Suprapubic skin (tissue), 4 donors: ENCODE data around the gene TSPO2. TPM values are rescaled to one million over a fixed set of nuclear protein-coding genes. Genes with fewer than 3 reads are reported as not detected.

Experiments used
- DNase-seq, 2 donors: peaks; one replicate each; pipeline ENCODE4 v3.0.0-alpha.2; 2019; ENCODE audit warnings: low spot score in 2 of 2
- H3K27ac ChIP-seq: fragments of 200-600 bp; sonication (generic); one replicate; pipeline ENCODE4 v1.5.1; 2019
- H3K27me3 ChIP-seq: fragments of 200-600 bp; sonication (generic); one replicate; pipeline ENCODE4 v1.5.1; 2019
- H3K36me3 ChIP-seq: fragments of 200-600 bp; sonication (generic); one replicate; pipeline ENCODE4 v1.5.1; 2019
- H3K4me1 ChIP-seq: fragments of 200-600 bp; sonication (generic); one replicate; pipeline ENCODE4 v1.5.1; 2019
- H3K4me3 ChIP-seq: fragments of 200-600 bp; sonication (generic); one replicate; pipeline ENCODE4 v1.5.1; 2019; ENCODE audit warnings: mild to moderate bottlenecking
- H3K9me3 ChIP-seq: fragments of 200-600 bp; sonication (generic); one replicate; pipeline ENCODE4 v1.5.1; 2019
- EP300 ChIP-seq: sonication (generic); formaldehyde crosslinking; IDR thresholded peaks from one replicate; pipeline ENCODE4 v1.6.1; 2017; ENCODE audit warnings: antibody characterized with exemption
- POLR2A ChIP-seq, 2 donors: fragments of 450-650 bp; IDR thresholded peaks; one replicate each; pipeline ENCODE4 v1.6.1; 2017; ENCODE audit warnings: antibody characterized with exemption in 2 of 2, mild to moderate bottlenecking in 2 of 2, moderate library complexity in 2 of 2
- POLR2AphosphoS5 ChIP-seq, 3 donors: sonication (generic); formaldehyde crosslinking; IDR thresholded peaks; one replicate each; pipeline ENCODE4 v1.6.1; 2017; ENCODE audit warnings: antibody characterized with exemption in 3 of 3
- WGBS: methylation state at CpG from one replicate; pipeline ENCODE4 v1.1.5; 2018; 5-methylcytosine and 5-hydroxymethylcytosine counted together
- total RNA-seq, 4 donors: library from RNA; depleted of rRNA; stranded (reverse); fragments of >200 nt; gene quantifications; one replicate each; pipeline ENCODE4 v1.1.0, GENCODE V29; 2016
- TF ChIP-seq, protein P1 (sequence below), 2 donors: fragments of 200-600 bp in 1 of 2; fragments of 450-650 bp in 1 of 2; sonication (generic) in 1 of 2; IDR thresholded peaks; one replicate each; pipeline ENCODE4 v1.5.1; 2016 to 2019; ENCODE audit warnings: antibody characterized with exemption in 2 of 2, mild to moderate bottlenecking in 1 of 2, moderate library complexity in 1 of 2

TSPO2 gene
- total RNA-seq, 4 donors from 2014 or later, result not detected

GRCh38 chr6:41036601-41037000 lies 5.7 kb upstream of the TSPO2 start:
- Histone ChIP-seq H3K4me3 (no peak overlapping the region), H3K9me3 (no peaks in the 10 kb centered on the region), H3K36me3 (no peaks in the 10 kb centered on the region), H3K27me3 (no peaks in the 10 kb centered on the region), H3K4me1 (peaks cover 8% of the 10 kb centered on the region), H3K27ac (no peak overlapping the region)
- TF ChIP-seq POLR2A (IDR thresholded peaks at IDR 0.05), result no peak
- TF ChIP-seq POLR2AphosphoS5 (IDR thresholded peaks at IDR 0.05), result no peak
- no peak for TF ChIP-seq EP300
- TF ChIP-seq, protein P1, sequence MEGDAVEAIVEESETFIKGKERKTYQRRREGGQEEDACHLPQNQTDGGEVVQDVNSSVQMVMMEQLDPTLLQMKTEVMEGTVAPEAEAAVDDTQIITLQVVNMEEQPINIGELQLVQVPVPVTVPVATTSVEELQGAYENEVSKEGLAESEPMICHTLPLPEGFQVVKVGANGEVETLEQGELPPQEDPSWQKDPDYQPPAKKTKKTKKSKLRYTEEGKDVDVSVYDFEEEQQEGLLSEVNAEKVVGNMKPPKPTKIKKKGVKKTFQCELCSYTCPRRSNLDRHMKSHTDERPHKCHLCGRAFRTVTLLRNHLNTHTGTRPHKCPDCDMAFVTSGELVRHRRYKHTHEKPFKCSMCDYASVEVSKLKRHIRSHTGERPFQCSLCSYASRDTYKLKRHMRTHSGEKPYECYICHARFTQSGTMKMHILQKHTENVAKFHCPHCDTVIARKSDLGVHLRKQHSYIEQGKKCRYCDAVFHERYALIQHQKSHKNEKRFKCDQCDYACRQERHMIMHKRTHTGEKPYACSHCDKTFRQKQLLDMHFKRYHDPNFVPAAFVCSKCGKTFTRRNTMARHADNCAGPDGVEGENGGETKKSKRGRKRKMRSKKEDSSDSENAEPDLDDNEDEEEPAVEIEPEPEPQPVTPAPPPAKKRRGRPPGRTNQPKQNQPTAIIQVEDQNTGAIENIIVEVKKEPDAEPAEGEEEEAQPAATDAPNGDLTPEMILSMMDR (IDR thresholded peaks at IDR 0.05), result no peak
- no peak for DNase-seq
- WGBS, result 51% methylated on average over 2 of the region's 2 CpGs

- peaks cover 8% of the 10 kb centered on the region for H3K4me1 ChIP-seq
- H3K27ac ChIP-seq, result no peak overlapping the region
- H3K36me3 ChIP-seq, result no peaks in the 10 kb centered on the region
- H3K27me3 ChIP-seq, result no peaks in the 10 kb centered on the region
- 66% methylated on average over 13 of the region's 13 CpGs for WGBS
- no peak overlapping the region for H3K4me3 ChIP-seq
- TF ChIP-seq, protein P1 (IDR thresholded peaks at IDR 0.05), result no peak
- TF ChIP-seq POLR2A (IDR thresholded peaks at IDR 0.05) (no peak), POLR2AphosphoS5 (IDR thresholded peaks at IDR 0.05) (no peak), EP300 (no peak)
- DNase-seq, result peak in 1 of 2 donors; percentile 14
- no peaks in the 10 kb centered on the region for H3K9me3 ChIP-seq
Observed at GRCh38 chr6:41037107-41037900, 5.0 kb upstream of the TSPO2 start.

DNA sequence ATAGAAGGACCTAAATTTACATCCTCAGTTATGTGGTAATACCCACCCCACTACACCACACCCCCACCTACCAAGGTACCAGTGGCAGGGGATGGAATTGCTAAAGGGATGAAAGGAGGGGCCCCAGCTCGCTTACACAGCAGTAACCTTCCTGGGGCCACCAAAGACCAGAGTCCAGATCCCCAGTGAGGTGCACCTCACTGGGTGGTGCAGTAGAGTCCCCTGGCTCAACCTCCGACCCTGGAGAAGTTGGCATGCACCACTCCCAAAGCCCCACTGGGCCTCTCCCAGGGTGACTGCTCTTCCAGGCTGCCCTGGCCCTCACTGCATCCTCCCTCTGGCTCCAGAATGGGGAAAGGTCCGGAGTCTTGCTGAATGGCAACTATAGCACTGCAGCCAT lies 4.1 kb upstream of the TSPO2 start:
- DNase-seq, result peak in 1 of 2 donors; percentile 24
- Histone ChIP-seq H3K27ac (no peak overlapping the region), H3K27me3 (no peaks in the 10 kb centered on the region), H3K4me3 (no peak overlapping the region), H3K36me3 (no peaks in the 10 kb centered on the region), H3K9me3 (no peaks in the 10 kb centered on the region), H3K4me1 (peaks cover 8% of the 10 kb centered on the region)
- TF ChIP-seq EP300 (no peak), POLR2AphosphoS5 (IDR thresholded peaks at IDR 0.05) (no peak), POLR2A (IDR thresholded peaks at IDR 0.05) (no peak)
- TF ChIP-seq, protein P1 (IDR thresholded peaks at IDR 0.05), result no peak
- 91% methylated on average over 2 of the region's 3 CpGs for WGBS

DNA sequence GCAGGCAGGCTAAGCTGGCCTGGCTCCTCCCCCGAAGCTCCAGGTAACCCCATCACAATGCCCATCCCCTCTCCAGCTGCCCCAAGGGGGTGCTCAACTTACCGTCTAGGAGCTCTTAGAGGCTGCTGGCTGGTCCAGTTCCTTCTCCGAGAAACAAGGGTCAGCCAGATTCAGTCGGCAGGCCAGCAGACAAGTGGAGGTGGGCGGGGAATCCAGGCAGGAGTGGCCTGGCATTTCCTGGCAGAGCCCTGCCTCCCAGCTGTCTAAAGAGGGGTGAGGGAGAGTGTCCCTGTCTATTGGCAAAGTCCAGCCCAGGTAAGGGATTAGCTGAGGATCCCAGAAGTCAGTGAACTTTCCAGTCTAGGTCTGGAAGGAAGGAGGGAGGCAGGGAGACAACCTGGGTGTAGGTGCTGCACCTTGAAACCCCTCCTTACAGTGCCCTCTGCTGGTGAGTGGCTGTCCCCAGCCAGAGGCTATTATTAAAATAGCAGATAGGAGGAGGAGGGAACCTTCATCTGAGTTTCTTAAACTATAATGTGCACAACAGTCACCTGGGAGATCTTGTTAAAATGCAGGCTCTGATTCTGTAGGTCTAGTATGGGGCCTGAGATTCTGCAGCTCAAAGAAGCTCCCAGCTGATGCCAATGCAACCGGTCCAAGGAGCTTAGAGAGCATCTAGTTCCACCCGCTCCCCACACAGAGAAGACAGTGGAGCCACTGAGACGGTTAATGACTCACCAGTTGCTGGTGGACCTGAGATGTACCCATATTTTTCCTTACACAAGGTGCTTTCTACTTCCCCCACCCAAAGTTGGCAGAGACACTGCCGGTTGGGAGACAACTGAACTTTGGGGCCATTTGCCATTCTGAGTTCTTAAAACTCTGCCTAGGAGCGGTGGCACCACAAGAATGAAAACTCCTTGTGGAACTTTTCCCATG lies 2.9 kb upstream of the TSPO2 start, which contains the start of gene UNC5CL:
Gene UNC5CL, minus strand, starts transcription at position 162 of the 939 bp plus-strand sequence. CDS start 4,147 bp downstream, outside the sequence.
- Histone ChIP-seq H3K4me3 (no peak within 1 kb of the TSS), H3K4me1 (peaks cover 8% of the 10 kb centered on the region), H3K27me3 (no peaks in the 10 kb centered on the region), H3K9me3 (no peaks in the 10 kb centered on the region), H3K36me3 (no peaks in the 10 kb centered on the region), H3K27ac (no peak within 1 kb of the TSS)
- peak in 1 of 2 donors; percentile 46 for DNase-seq
- TF ChIP-seq POLR2A (IDR thresholded peaks at IDR 0.05), result no peak
- no peak for TF ChIP-seq EP300
- TF ChIP-seq POLR2AphosphoS5 (IDR thresholded peaks at IDR 0.05), result no peak
- TF ChIP-seq, protein P1 (IDR thresholded peaks at IDR 0.05), result peak in 1 of 2 donors; percentile 64
- WGBS, result 82% methylated on average over 10 of the region's 10 CpGs
